HG03520 (cell line): ENCODE measurements around the gene LRIG1.

ENCODE experiments used
- ATAC-seq: cut with Tn5 transposase; IDR thresholded peaks from one replicate; pipeline ENCODE4 v1.9.1; 2021; ENCODE audit warnings: mild to moderate bottlenecking, moderate library complexity; ENCODE audit not compliant: unreplicated experiment

The LRIG1 gene

GRCh38 chr3:66500576-66501482 lies at the start of gene LRIG1:
Gene LRIG1, minus strand, starts transcription at chr3:66501022. Its CDS starts 615 bp downstream, at chr3:66500407.
- ATAC-seq: peak; percentile 96

- no peak for ATAC-seq
Observed at GRCh38 chr3:66544619-66545429, 44.0 kb upstream of the LRIG1 start.

- ATAC-seq: no peak
Observed at GRCh38 chr3:66542153-66542552, 41.3 kb upstream of the LRIG1 start.

GRCh38 chr3:66539466-66539989 lies 38.7 kb upstream of the LRIG1 start:
- ATAC-seq: no peak

GRCh38 chr3:66538390-66538789 lies 37.6 kb upstream of the LRIG1 start:
- no peak for ATAC-seq

GRCh38 chr3:66537735-66538134 lies 36.9 kb upstream of the LRIG1 start:
- ATAC-seq: no peak

- ATAC-seq: no peak
Observed at GRCh38 chr3:66536791-66537190, 36.0 kb upstream of the LRIG1 start.

GRCh38 chr3:66534304-66534845 lies 33.6 kb upstream of the LRIG1 start:
- no peak for ATAC-seq

- no peak for ATAC-seq
Observed at GRCh38 chr3:66532613-66533012, 31.8 kb upstream of the LRIG1 start.

GRCh38 chr3:66532160-66532587 lies 31.4 kb upstream of the LRIG1 start:
- no peak for ATAC-seq

GRCh38 chr3:66531256-66531655 lies 30.4 kb upstream of the LRIG1 start:
- no peak for ATAC-seq

- ATAC-seq: no peak
Observed at GRCh38 chr3:66527246-66527645, 26.4 kb upstream of the LRIG1 start.

GRCh38 chr3:66525771-66526170 lies 24.9 kb upstream of the LRIG1 start:
- no peak for ATAC-seq

- no peak for ATAC-seq
Observed at GRCh38 chr3:66520724-66521123, 19.9 kb upstream of the LRIG1 start.

- ATAC-seq: no peak
Observed at GRCh38 chr3:66518644-66519043, 17.8 kb upstream of the LRIG1 start.

GRCh38 chr3:66518126-66518525 lies 17.3 kb upstream of the LRIG1 start:
- ATAC-seq: no peak

GRCh38 chr3:66517241-66517640 lies 16.4 kb upstream of the LRIG1 start:
- no peak for ATAC-seq

GRCh38 chr3:66508461-66508860 lies 7.6 kb upstream of the LRIG1 start:
- ATAC-seq: no peak

- no peak for ATAC-seq
Observed at GRCh38 chr3:66507423-66508260, 6.8 kb upstream of the LRIG1 start.

GRCh38 chr3:66506154-66506553 lies 5.3 kb upstream of the LRIG1 start:
- ATAC-seq: no peak
